ENCODE measurements around the gene GADL1.
A peak's percentile ranks its signal among the peaks of the same experiment; 100 is the strongest.

The GADL1 gene

DNA sequence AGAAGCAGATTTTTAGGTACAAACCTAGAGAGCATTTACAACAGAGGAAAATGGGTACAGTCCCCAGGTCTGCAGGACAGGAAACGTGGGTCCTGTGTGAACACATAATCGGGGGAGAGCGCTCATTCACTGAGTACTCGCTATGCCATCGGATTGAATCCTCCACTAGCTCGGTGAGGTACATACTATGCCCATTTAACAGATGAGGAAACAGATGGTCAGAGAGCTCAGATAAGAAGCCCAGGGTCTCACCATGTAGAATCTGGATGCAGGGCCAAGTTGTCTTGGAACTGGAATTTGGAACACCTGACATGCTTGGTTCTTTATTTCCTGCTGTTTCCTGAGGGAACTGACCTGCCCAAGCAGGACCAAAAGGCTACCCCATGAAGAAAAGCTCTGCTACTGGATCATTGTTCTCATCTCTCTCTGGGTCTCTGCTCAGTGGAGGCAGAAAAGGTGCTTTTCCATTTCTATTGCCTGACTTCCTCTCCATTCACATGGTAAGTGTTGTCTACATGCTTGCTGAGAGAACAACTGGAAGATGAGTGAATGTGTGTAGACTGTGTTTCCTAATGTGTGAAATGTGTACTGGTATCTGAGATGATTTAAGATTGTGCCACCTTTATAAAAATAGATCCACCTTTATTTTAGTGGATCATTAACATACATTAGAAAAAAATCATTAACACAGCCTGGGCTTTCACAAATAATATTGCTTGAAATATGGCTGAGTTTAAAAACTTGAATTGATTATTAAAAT is 199.0 kb downstream of the GADL1 start:
- Histone ChIP-seq H3K9me3 (no peaks in the 10 kb centered on the region), H3K4me1 (no peaks in the 10 kb centered on the region), H3K27me3 (ENCODE audit: low read depth) (no peaks in the 10 kb centered on the region), H3K4me3 (no peak overlapping the region), H3K36me3 (replicated peaks) (0 out of 2 replicates have a peak, but pooled peaks cover 4% of the 10 kb centered on the region)
- in situ Hi-C loops (cut with MboI; ENCODE audit: low sequenced_read_pairs), result loop anchor here (10.0 kb wide), 1 partner anchor 501 kb away; no protein-coding TSS in a partner anchor
- DNase-seq (ENCODE audit: low spot score in 2 of 2), result no peak

DNA sequence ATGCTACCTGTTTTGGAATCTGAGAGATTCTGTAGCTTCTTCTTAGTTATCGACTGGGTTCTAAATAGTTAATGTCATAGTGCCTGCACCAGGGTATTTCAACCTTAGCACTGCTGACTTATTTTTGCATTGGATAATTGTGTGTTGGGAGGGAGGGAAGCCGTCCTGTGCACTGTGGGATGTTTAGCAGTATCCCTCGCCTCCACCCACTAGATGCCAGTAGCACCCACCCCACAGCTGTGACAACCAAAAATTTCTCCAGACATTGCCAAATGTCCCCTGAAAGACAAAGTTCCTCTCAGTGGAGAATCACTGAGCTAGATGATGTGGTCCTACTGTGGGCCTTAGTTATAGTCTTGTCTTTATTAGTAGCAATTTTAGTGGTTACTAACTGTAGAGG is 199.8 kb downstream of the GADL1 start:
- Histone ChIP-seq H3K36me3 (replicated peaks) (0 out of 2 replicates have a peak, but pooled peaks cover 4% of the 10 kb centered on the region), H3K9me3 (no peaks in the 10 kb centered on the region)
- no peak for DNase-seq (ENCODE audit: low spot score in 2 of 2)

DNA sequence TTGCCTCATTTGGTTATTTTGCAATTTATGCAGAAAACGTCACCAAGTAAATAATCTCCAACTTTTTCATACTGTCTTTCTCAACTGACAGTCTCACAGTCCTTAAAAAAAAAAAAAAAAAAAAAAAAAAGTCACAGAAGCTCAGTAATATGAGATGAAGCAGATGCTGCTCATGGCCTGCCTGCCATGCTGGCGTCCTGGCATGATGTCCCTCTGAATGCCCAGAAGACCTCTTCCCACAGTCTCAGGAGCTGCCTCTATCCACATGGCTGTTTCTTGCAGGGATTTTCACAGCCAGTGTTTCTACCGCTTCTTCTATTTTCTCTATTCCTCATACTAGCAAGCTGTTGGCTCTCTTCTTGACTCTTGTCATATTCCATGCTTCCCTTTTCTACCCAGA is 200.3 kb downstream of the GADL1 start:
- DNase-seq (ENCODE audit: low spot score in 2 of 2), result no peak
- H3K36me3 ChIP-seq (replicated peaks), result 0 out of 2 replicates have a peak, but pooled peaks cover 4% of the 10 kb centered on the region
- in situ Hi-C loops (cut with MboI; ENCODE audit: low sequenced_read_pairs), result loop anchor here (10.0 kb wide), 1 partner anchor 499 kb away; no protein-coding TSS in a partner anchor

More for the DNA sequence above, 199.8 kb downstream of the GADL1 start:
- Histone ChIP-seq H3K27me3 (ENCODE audit: low read depth) (no peaks in the 10 kb centered on the region), H3K4me1 (no peaks in the 10 kb centered on the region), H3K4me3 (no peak overlapping the region)
- in situ Hi-C loops (cut with MboI; ENCODE audit: low sequenced_read_pairs), result loop anchor here (10.0 kb wide), 1 partner anchor 500 kb away; no protein-coding TSS in a partner anchor

DNA sequence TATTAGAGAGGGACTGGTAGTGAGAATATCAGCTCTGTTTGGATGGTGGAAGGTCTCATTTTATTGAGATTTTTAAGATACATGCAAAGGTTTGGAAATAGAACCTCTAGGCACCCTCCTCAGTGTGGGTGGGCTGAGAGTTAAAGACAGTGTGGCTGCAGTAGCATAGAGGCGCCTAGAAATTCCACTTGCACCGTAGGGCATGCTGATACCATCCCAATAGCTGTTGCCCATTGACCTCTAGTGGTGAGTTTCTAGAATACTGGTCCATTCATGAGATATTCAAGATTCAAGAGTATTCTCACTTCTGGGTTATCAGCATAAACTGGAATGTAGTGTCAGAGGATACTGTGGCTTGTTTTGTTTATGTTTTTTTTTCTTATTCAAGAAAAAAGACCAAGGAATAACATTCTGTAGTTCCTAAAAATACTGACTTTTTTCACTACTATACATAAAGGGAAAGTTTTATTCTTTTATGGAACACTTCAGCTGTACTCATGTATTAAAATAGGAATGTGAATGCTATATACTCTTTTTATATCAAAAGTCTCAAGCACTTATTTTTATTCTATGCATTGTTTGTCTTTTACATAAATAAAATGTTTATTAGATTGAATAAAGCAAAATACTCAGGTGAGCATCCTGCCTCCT is 200.9 kb downstream of the GADL1 start:
- in situ Hi-C loops (cut with MboI; ENCODE audit: low sequenced_read_pairs), result loop anchor here (10.0 kb wide), 1 partner anchor 499 kb away; no protein-coding TSS in a partner anchor
- Histone ChIP-seq H3K4me1 (no peaks in the 10 kb centered on the region), H3K4me3 (no peak overlapping the region), H3K36me3 (replicated peaks) (0 out of 2 replicates have a peak, but pooled peaks cover 4% of the 10 kb centered on the region), H3K9me3 (no peaks in the 10 kb centered on the region), H3K27me3 (ENCODE audit: low read depth) (no peaks in the 10 kb centered on the region)
- peak; percentile 63 to 69 for DNase-seq (ENCODE audit: low spot score in 2 of 2)

More for the DNA sequence above, 200.3 kb downstream of the GADL1 start:
- Histone ChIP-seq H3K4me1 (no peaks in the 10 kb centered on the region), H3K27me3 (ENCODE audit: low read depth) (no peaks in the 10 kb centered on the region), H3K9me3 (no peaks in the 10 kb centered on the region), H3K4me3 (no peak overlapping the region)

DNA sequence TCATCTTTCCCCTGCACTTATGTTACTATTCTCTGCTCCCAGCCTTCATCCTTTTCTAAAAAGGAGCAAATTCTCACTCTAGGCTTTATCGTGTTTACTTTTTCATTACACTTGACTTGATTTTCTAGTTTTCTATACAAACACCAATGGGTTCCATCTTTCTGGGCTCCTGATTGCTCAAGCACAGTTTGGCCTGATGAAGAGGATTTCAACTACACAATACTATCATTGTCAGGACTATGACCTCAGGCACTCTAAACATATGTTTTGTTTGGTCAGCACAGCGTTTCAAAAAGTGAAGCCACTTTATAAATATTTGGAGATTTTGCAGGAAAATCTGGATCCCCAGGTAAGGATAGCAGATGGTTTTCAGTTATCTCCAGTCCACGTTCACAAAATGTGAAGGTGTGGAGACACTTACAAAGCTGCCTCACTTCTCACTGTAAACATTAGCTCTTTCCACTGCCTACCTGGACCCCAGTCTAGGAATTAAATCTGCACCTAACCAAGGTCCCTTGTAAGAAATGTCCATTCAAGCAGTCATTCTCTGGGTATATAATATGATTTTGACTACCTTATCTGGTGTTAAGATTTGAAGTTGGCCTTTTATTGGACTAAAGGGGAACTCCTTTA is 201.8 kb downstream of the GADL1 start:
- Histone ChIP-seq H3K9me3 (no peaks in the 10 kb centered on the region), H3K4me3 (no peak overlapping the region), H3K27me3 (ENCODE audit: low read depth) (no peaks in the 10 kb centered on the region), H3K36me3 (replicated peaks) (0 out of 2 replicates have a peak, but pooled peaks cover 4% of the 10 kb centered on the region), H3K4me1 (peaks cover 5% of the 10 kb centered on the region)
- no peak for DNase-seq (ENCODE audit: low spot score in 2 of 2)
- in situ Hi-C loops (cut with MboI; ENCODE audit: low sequenced_read_pairs), result loop anchor here (10.0 kb wide), 1 partner anchor 498 kb away; no protein-coding TSS in a partner anchor

DNA sequence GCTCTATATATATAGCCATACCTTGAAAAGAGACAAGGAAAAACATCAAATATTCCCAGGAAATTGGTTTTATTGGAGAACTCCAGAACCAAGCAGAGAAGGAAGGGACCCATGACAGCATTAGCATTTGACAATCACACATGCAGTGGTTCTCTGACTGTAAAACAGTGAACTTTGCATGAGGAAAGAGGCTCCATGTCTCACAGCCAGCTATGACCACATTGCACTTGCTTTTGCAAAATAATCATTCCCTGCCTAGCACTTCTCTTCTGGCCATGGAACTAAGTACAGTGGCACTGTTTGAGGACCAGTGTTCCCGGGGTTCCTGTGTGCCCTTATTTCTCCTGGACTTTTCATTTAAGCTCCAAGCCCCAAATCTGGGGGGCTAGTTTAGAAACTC is 202.5 kb downstream of the GADL1 start:
- in situ Hi-C loops (cut with MboI; ENCODE audit: low sequenced_read_pairs), result loop anchor here (10.0 kb wide), 1 partner anchor 497 kb away; no protein-coding TSS in a partner anchor
- H3K4me1 ChIP-seq, result peaks cover 6% of the 10 kb centered on the region
- DNase-seq (ENCODE audit: low spot score in 2 of 2), result no peak
- no peak overlapping the region for H3K4me3 ChIP-seq
- H3K27me3 ChIP-seq (ENCODE audit: low read depth), result no peaks in the 10 kb centered on the region
- H3K9me3 ChIP-seq, result no peaks in the 10 kb centered on the region
- 0 out of 2 replicates have a peak, but pooled peaks cover 4% of the 10 kb centered on the region for H3K36me3 ChIP-seq (replicated peaks)

DNA sequence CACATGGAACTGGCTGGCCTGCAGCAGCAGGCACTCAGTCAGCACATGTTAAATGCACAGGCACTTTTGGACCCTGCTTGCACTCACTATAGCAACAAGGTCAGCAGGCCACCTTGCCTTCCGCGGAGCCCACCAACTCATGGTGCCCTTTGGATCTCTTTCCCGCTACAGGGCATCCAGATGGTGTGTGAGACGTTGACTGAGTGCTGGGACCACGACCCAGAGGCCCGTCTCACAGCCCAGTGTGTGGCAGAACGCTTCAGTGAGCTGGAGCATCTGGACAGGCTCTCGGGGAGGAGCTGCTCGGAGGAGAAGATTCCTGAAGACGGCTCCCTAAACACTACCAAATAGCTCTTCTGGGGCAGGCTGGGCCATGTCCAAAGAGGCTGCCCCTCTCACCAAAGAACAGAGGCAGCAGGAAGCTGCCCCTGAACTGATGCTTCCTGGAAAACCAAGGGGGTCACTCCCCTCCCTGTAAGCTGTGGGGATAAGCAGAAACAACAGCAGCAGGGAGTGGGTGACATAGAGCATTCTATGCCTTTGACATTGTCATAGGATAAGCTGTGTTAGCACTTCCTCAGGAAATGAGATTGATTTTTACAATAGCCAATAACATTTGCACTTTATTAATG is 203.1 kb downstream of the GADL1 start:
- peaks cover 8% of the 10 kb centered on the region for H3K4me1 ChIP-seq
- 0 out of 2 replicates have a peak, but pooled peaks cover 4% of the 10 kb centered on the region for H3K36me3 ChIP-seq (replicated peaks)
- in situ Hi-C loops (cut with MboI; ENCODE audit: low sequenced_read_pairs), result loop anchor here (10.0 kb wide), 1 partner anchor 497 kb away; no protein-coding TSS in a partner anchor
- no peak for DNase-seq (ENCODE audit: low spot score in 2 of 2)
- no peaks in the 10 kb centered on the region for H3K27me3 ChIP-seq (ENCODE audit: low read depth)
- H3K4me3 ChIP-seq, result no peak overlapping the region
- no peaks in the 10 kb centered on the region for H3K9me3 ChIP-seq

DNA sequence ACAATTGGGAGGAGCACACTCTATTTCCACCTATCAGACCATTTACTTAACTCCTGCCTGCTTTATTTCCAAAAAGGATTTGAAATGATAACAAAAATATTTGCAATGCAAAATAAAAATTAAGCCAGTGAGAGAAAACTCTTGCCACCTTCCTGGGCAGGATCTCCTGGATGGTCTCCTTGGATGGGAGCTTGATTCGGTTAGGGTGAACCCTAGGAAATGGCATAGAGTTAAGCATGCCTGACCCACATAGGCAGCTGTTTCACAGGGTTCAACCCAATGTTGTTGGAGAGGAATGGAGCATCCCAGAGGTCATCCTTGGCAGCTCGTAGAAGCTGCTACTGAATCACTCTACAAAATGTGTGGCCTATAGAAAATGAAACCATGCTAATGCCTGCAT is 204.3 kb downstream of the GADL1 start:
- H3K4me1 ChIP-seq, result peaks cover 10% of the 10 kb centered on the region
- in situ Hi-C loops (cut with MboI; ENCODE audit: low sequenced_read_pairs), result loop anchor here (10.0 kb wide), 1 partner anchor 495 kb away; no protein-coding TSS in a partner anchor
- 0 out of 2 replicates have a peak, but pooled peaks cover 4% of the 10 kb centered on the region for H3K36me3 ChIP-seq (replicated peaks)
- DNase-seq (ENCODE audit: low spot score in 2 of 2), result no peak
- H3K27me3 ChIP-seq (ENCODE audit: low read depth), result no peaks in the 10 kb centered on the region
- H3K4me3 ChIP-seq, result no peak overlapping the region
- no peaks in the 10 kb centered on the region for H3K9me3 ChIP-seq

DNA sequence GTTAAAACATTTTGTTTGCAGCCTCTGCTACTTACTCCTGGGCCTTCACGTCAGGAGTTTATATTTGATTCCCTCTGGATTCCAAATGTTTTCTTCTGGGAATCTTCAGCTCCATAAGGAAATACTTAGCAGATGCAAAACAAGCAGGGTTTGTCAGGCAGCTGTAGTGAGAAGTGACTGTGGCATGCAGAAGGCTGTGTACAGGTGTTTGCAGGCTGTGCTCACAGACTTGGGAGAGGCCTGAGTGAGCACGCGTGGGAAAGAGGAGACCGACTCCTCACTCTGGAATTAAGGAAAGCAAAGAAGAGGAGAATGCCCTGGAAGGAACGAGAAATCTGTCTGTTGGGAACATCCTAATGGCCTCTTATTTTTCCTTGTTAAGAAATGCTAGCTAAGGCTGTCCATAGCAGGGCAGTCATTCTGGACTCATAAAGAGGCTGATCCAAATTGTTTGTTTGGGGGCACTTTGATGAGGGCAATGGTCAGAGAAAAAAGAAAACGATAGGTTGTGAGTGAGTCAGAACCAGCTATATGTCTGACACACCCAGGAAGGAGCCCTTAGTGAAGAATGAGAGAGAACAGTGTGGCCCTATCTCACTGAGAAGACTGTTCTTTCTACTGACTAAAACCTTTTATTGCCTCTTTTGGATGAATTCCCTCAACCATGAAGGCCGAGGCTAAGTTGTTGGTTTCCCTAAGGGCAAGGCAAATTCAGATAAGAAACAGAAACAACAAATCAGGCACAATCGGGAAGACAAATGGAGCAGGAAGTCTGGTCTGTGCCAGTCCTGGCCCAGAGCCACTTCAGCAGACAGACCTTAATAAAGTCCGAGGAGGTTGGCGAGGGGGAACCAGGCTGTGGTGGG is 205.5 kb downstream of the GADL1 start:
- Histone ChIP-seq H3K4me3 (no peak overlapping the region), H3K9me3 (no peaks in the 10 kb centered on the region), H3K36me3 (replicated peaks) (0 out of 2 replicates have a peak, but pooled peaks cover 4% of the 10 kb centered on the region), H3K4me1 (peaks cover 18% of the 10 kb centered on the region), H3K27me3 (ENCODE audit: low read depth) (no peaks in the 10 kb centered on the region)
- DNase-seq (ENCODE audit: low spot score in 2 of 2), result no peak
- in situ Hi-C loops (cut with MboI; ENCODE audit: low sequenced_read_pairs), result no loop called here

DNA sequence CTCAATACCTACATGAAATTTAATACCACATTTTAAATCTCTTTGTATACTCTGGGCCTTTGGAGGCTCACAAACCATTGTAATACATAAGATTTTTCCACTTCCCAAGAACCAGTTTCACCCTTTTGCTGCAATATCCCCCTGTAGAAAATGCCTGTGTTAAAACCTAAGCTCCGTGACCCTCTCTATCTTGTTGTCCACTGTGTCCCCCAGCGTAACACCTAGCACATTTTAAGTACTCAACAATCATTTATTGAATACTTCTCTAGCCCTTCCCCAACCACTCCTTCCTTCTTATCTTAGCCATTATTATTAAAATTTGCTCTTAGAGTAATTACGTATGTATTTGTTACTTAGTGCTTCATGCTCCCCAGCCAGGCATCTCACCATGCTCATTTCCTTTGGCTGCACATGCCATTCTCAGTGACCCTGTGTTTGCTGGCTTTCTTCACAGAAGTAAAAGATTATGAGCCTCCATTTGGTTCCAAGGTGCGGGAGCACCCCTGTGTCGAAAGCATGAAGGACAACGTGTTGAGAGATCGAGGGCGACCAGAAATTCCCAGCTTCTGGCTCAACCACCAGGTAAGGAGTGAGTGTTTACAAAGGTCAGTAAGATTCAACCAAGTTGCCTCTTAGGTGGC is 206.4 kb downstream of the GADL1 start:
- no peak overlapping the region for H3K4me3 ChIP-seq
- DNase-seq (ENCODE audit: low spot score in 2 of 2), result no peak
- in situ Hi-C loops (cut with MboI; ENCODE audit: low sequenced_read_pairs), result no loop called here
- H3K4me1 ChIP-seq, result peaks cover 27% of the 10 kb centered on the region
- no peaks in the 10 kb centered on the region for H3K27me3 ChIP-seq (ENCODE audit: low read depth)
- no peaks in the 10 kb centered on the region for H3K9me3 ChIP-seq
- 0 out of 2 replicates have a peak, but pooled peaks cover 4% of the 10 kb centered on the region for H3K36me3 ChIP-seq (replicated peaks)

DNA sequence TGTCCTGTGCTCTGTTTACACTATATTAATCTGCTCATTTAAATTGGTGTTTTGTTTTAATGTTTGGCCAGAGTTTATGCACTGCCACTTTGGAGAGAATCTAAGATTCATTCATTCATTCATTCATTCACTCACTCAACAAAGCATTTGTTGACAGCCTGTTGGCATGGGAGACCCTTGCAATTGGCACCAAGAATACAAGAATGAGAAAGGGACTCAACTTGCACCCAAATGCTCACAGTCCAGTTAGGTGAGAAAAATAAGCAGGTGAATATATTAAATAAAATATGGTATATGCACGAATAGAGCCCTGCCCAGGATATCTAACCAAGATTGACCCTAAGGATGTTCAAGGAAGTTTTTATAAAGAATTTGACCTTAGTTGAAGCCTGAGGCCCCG is 207.7 kb downstream of the GADL1 start:
- no peaks in the 10 kb centered on the region for H3K27me3 ChIP-seq (ENCODE audit: low read depth)
- in situ Hi-C loops (cut with MboI; ENCODE audit: low sequenced_read_pairs), result no loop called here
- H3K36me3 ChIP-seq (replicated peaks), result no peaks in the 10 kb centered on the region
- H3K4me1 ChIP-seq, result peaks cover 36% of the 10 kb centered on the region
- DNase-seq (ENCODE audit: low spot score in 2 of 2), result no peak
- H3K9me3 ChIP-seq, result no peaks in the 10 kb centered on the region
- H3K4me3 ChIP-seq, result no peak overlapping the region

DNA sequence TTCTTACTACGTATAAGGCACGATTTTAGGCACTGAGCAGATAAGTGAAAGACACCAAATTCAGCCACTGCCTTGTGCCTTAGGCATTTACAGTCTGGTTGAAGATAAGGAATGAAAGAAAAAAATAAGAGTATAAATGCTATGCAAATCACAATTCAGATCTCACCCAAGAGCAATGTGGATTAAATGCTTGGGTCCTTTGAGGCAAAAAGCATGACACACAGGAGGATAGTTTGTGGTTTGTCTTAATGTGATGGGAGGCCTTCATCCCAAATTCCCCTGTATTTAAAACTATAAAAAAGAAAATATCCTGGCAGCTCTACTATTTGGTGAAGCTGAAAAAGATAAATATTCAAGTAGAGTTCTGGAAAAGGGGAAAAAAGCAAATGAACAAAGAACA is 208.3 kb downstream of the GADL1 start:
- H3K36me3 ChIP-seq (replicated peaks), result no peaks in the 10 kb centered on the region
- DNase-seq (ENCODE audit: low spot score in 2 of 2), result no peak

More for the DNA sequence above, 208.3 kb downstream of the GADL1 start:
- in situ Hi-C loops (cut with MboI; ENCODE audit: low sequenced_read_pairs), result no loop called here
- Histone ChIP-seq H3K4me3 (no peak overlapping the region), H3K4me1 (peaks cover 36% of the 10 kb centered on the region), H3K9me3 (no peaks in the 10 kb centered on the region), H3K27me3 (ENCODE audit: low read depth) (no peaks in the 10 kb centered on the region)

Data from HAP-1 (cell line).